Right hindlimb (tissue), 1 donor: ENCODE data around the gene S100A3.
A peak's percentile ranks its signal among the peaks of the same experiment; 100 is the strongest.

Experiments
- DNase-seq: peaks from one replicate; pipeline ENCODE4 v3.0.0-alpha.2; 2018

The S100A3 gene

DNA sequence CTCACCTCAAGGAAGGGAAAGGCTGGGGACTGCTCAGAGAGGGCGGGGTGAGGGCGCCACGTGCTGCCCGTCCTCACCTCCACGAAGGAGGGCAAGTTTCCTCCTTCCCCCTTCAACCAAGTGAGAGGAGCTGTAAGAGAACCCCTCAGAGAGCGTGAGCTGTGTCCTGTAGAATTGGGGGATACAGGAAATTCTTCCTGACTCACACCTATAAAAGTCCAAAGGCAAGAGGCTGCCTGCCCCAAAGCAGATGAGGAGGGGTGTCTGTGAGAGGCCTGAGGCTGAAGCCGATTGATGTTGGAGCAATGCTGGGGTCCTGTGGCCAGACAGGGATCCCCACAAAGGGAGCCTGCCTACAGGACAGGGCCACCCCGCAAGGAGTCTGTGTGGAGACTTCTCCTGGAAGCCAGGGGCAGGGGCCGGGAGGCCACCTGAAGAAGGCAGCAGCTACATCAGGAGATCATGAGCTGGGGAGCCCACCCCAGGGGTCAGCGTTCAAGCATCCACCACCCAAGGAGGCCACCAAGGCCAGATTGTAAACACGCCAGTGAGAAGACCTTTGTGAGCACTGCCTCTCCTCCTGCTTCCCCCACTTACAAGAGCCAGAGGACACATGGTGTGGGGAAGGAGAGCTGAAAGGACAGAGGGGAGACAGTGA lies 41.0 kb downstream of the S100A3 start:
- no peak for DNase-seq

GRCh38 chr1:153506831-153507413 lies 42.1 kb downstream of the S100A3 start:
- DNase-seq: peak; percentile 94

DNA sequence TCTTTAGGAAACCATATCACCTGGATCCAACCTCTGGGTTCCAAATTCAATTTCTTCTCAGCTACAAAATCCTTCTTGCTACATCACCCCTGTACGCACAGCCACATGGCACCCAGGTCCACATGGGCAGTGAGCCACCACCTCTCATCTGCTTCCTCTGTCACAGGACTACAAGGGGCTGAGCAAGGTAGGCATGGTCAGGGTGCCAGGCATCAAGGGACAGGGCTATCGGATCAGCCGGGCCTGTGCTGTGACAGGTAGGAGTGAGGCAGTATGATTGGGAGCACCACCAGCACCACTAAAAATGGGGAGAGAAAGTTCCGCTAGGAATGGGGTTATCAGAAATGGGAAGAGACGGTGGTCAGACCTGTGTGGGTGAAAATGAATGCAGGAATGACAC lies 42.7 kb downstream of the S100A3 start:
- DNase-seq: no peak

GRCh38 chr1:153505576-153505975 lies 43.5 kb downstream of the S100A3 start:
- no peak for DNase-seq

- no peak for DNase-seq
Measured at GRCh38 chr1:153503766-153504165, 45.3 kb downstream of the S100A3 start.

DNA sequence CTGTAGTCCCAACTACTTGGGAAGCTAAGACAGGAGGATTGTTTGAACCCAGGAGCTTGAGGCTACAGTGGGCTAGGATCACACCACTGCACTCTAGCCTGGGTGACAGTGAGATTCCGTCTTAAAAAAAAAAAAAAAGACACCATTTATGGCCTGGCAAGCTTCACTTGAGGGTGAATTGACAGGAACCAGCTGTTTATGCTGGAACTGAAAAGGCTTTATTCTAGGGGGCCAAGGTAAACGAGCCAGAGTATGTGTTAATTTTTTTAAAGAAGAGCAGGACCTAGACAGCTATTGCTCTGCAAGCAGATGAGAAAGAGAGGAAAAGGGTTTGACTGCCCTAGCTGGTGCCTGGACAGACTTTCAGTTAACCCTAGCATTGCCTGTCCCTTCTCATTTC lies 50.3 kb downstream of the S100A3 start:
- no peak for DNase-seq
